ENCODE measurements around the gene L3MBTL4. TPM values are rescaled to one million over a fixed set of nuclear protein-coding genes. Genes with fewer than 3 reads are reported as not detected.

L3MBTL4 gene
- total and polyA plus RNA-seq, 10 of the 15 experiments (the other 5 are each of a cell fraction or from before 2014, with no cell fraction given) = 1.3 to 8.7 (median 3.8) TPM

GRCh38 chr18:6132751-6133368 is 281.9 kb downstream of the L3MBTL4 start (continued):
- TF ChIP-seq USF2 (IDR thresholded peaks at IDR 0.05; ENCODE audit: borderline replicate concordance, low read depth, low read length) (no peak), BCL11A (IDR thresholded peaks at IDR 0.05; ENCODE audit: low read depth, low read length) (no peak), BMI1 (IDR thresholded peaks at IDR 0.05; ENCODE audit: borderline replicate concordance) (no peak)

- no TSS peak for BruUV-seq (replicated peaks)
- FAIRE-seq (no peak), DNase-seq (ENCODE audit: low read depth, low spot score) (no peak), ATAC-seq (no peak)
- H3K36me3 ChIP-seq (ENCODE audit: control insufficient read depth in 2 of 2, insufficient read depth in 2 of 2, low read length in 1 of 2) = no peaks in the 10 kb centered on the region
- no peaks in the 10 kb centered on the region for H3K79me2 ChIP-seq (ENCODE audit: control insufficient read depth, insufficient read depth, low read length)
- H3K27ac ChIP-seq (ENCODE audit: control insufficient read depth, insufficient read depth) = no peak overlapping the region
- no peaks in the 10 kb centered on the region for H4K20me1 ChIP-seq (ENCODE audit: control insufficient read depth, insufficient read depth)
- CTCF ChIA-PET = no interaction called here
- no peaks in the 10 kb centered on the region; the same call in 1 of the 2 replicates for H3K4me1 ChIP-seq (ENCODE audit: control insufficient read depth, insufficient read depth, low read length)
- peaks cover 4% of the 10 kb centered on the region; the same call in 2 of the 3 replicates for H3K9me3 ChIP-seq (replicated peaks; ENCODE audit: control insufficient read depth, insufficient read depth, low read length)
- SMC1A ChIA-PET (ENCODE audit: uncharacterized antibody, unreplicated experiment) = no interaction called here
- RAD21 ChIA-PET (ENCODE audit: unreplicated experiment) = no interaction called here
- H3K4me2 ChIP-seq (ENCODE audit: control insufficient read depth, insufficient read depth) = no peak overlapping the region
- H3K4me3 ChIP-seq = no peak overlapping the region
- in situ Hi-C loops (cut with MboI) = no loop called here
- H3K27me3 ChIP-seq (replicated peaks in 1 of 2; ENCODE audit: control insufficient read depth in 2 of 2, insufficient read depth in 2 of 2, low read length in 1 of 2) = no peaks in the 10 kb centered on the region
- intact Hi-C loops (cut with micrococcal nuclease; ENCODE audit: unreplicated experiment) = no loop called here
- H3K9ac ChIP-seq (ENCODE audit: control insufficient read depth, insufficient read depth, low read length) = no peak overlapping the region
- H2AFZ ChIP-seq (ENCODE audit: control insufficient read depth, low read depth, low read length) = no peak overlapping the region
- POLR2A ChIA-PET = no interaction called here
- 54% methylated on average over 4 of the region's 4 CpGs for WGBS (ENCODE audit: insufficient coverage, insufficient replicate concordance, low lambda C conversion rate, missing lambda C conversion rate)
- no peak for TF ChIP-seq ZBTB33 (IDR thresholded peaks at IDR 0.05)
- no peak for TF ChIP-seq IRF3 (IDR thresholded peaks at IDR 0.05)
- no peak for TF ChIP-seq SPI1 (IDR thresholded peaks at IDR 0.05; ENCODE audit: borderline replicate concordance, insufficient read depth, low read depth, low read length)
- no peak for TF ChIP-seq ZNF592 (IDR thresholded peaks at IDR 0.05)
- no peak for TF ChIP-seq HSF1 (IDR thresholded peaks at IDR 0.05; ENCODE audit: low read depth, low read length)
- no peak for TF ChIP-seq PBX3 (IDR thresholded peaks at IDR 0.05; ENCODE audit: insufficient replicate concordance, low read depth, low read length)
Measured at GRCh38 chr18:6120820-6121279, 293.9 kb downstream of the L3MBTL4 start.
